Activated CD4-positive, alpha-beta T cell treated with anti-CD3 and anti-CD28 coated beads, Interleukin-2, Interleukin-4, amounts not matched to agents 100 ng/mL and 50 ng/mL, durations not matched to agents 16 hours and 8 hours (primary cell): ENCODE results near the gene DCLK1.

ENCODE experiments used
- DNase-seq: peaks from one replicate; pipeline ENCODE4 v3.0.0-alpha.2; 2020; ENCODE audit warnings: low spot score

Gene DCLK1

GRCh38 chr13:36038785-36039555, 92.2 kb downstream of the DCLK1 start:
- DNase-seq = no peak

GRCh38 chr13:36033035-36033434, 98.1 kb downstream of the DCLK1 start:
- no peak for DNase-seq

- no peak for DNase-seq
Measured at GRCh38 chr13:36031490-36031889, 99.7 kb downstream of the DCLK1 start.

GRCh38 chr13:36030670-36031331, 100.4 kb downstream of the DCLK1 start:
- DNase-seq = no peak

GRCh38 chr13:36029166-36029565, 102.0 kb downstream of the DCLK1 start:
- DNase-seq = no peak

- no peak for DNase-seq
Measured at GRCh38 chr13:36028359-36029025, 102.7 kb downstream of the DCLK1 start.

- no peak for DNase-seq
Measured at GRCh38 chr13:36026531-36026930, 104.7 kb downstream of the DCLK1 start.

GRCh38 chr13:36014763-36015162, 116.4 kb downstream of the DCLK1 start:
- DNase-seq = no peak

GRCh38 chr13:36006894-36007675, 124.1 kb downstream of the DCLK1 start:
- no peak for DNase-seq

- DNase-seq = no peak
Measured at GRCh38 chr13:36006347-36006746, 124.8 kb downstream of the DCLK1 start.

- no peak for DNase-seq
Measured at GRCh38 chr13:36001561-36001960, 129.6 kb downstream of the DCLK1 start.

- DNase-seq = no peak
Measured at GRCh38 chr13:36000028-36000427, 131.2 kb downstream of the DCLK1 start.

GRCh38 chr13:35996360-35996759, 134.8 kb downstream of the DCLK1 start:
- no peak for DNase-seq

GRCh38 chr13:35995136-35995535, 136.0 kb downstream of the DCLK1 start:
- no peak for DNase-seq

- no peak for DNase-seq
Measured at GRCh38 chr13:35994131-35994966, 136.8 kb downstream of the DCLK1 start.

GRCh38 chr13:35993686-35994085, 137.5 kb downstream of the DCLK1 start:
- no peak for DNase-seq

- DNase-seq = no peak
Measured at GRCh38 chr13:35992964-35993363, 138.2 kb downstream of the DCLK1 start.

- DNase-seq = no peak
Measured at GRCh38 chr13:35990196-35990595, 141.0 kb downstream of the DCLK1 start.

- DNase-seq = no peak
Measured at GRCh38 chr13:35988648-35989081, 142.5 kb downstream of the DCLK1 start.

- DNase-seq = no peak
Measured at GRCh38 chr13:35987572-35988513, 143.3 kb downstream of the DCLK1 start.
